Mammary epithelial cell (primary cell): ENCODE results near the gene RUNDC1.

Source experiments
- EZH2 ChIP-seq: IDR thresholded peaks from 2 replicates; pipeline ENCODE4 v1.6.1; 2012; ENCODE audit warnings: low read length, inconsistent platforms, borderline replicate concordance
- TF ChIP-seq, protein P1 (sequence below), 2 donors: IDR thresholded peaks in 1 of 2; conservative IDR thresholded peaks in 1 of 2; 2 replicates each; pipeline ENCODE4 v1.5.1; 2011 to 2012; ENCODE audit warnings: inconsistent platforms in 2 of 2, low read length in 2 of 2, mild to moderate bottlenecking in 2 of 2, control low read depth in 1 of 2, low read depth in 1 of 2; ENCODE audit not compliant: insufficient read depth in 1 of 2; ENCODE audit errors: extremely low read depth in 1 of 2

DNA sequence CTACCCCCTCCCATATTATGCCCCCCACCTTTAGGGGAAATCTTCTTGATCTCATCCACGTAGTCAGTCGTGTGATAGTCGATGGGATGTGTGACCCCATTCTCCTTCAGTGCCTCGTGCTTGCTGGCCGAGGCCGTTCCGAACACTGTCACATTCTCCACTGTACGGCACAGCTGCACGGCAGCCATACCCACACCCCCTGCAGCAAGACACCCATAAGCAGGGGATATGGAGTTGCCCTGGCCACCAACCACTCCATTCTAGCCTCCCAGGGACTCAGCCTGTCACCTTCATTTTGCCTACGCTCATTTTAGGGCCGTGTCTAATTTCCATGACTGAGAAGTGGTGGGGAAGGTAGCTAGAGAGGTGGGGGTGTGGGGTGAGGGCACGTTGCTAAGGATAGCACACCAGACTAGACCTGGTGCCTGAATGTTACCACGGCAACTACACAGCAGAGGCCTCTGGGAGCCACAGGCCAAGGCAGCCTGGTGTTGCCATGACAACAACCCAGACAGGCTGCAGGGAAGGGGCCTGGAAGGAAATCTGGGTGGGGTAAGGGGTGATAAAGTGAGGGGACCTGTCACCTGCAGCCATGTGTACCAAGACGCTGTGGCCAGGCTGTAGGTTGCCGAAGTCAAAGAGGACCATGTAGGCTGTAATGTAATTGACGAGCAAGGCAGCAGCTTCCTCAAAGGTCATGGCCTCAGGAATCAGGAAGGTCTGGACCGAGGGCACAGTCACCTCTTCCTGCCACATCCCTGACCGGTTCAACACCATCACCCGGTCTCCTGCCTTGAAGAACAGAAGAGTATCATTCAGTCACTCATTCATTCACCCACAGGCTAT, 37.9 kb downstream of the RUNDC1 start:
- TF ChIP-seq, protein P1, sequence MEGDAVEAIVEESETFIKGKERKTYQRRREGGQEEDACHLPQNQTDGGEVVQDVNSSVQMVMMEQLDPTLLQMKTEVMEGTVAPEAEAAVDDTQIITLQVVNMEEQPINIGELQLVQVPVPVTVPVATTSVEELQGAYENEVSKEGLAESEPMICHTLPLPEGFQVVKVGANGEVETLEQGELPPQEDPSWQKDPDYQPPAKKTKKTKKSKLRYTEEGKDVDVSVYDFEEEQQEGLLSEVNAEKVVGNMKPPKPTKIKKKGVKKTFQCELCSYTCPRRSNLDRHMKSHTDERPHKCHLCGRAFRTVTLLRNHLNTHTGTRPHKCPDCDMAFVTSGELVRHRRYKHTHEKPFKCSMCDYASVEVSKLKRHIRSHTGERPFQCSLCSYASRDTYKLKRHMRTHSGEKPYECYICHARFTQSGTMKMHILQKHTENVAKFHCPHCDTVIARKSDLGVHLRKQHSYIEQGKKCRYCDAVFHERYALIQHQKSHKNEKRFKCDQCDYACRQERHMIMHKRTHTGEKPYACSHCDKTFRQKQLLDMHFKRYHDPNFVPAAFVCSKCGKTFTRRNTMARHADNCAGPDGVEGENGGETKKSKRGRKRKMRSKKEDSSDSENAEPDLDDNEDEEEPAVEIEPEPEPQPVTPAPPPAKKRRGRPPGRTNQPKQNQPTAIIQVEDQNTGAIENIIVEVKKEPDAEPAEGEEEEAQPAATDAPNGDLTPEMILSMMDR (conservative IDR thresholded peaks at IDR 0.05 in 1 of 2, IDR thresholded peaks at IDR 0.05 in 1 of 2; ENCODE audit: extremely low read depth in 1 of 2, insufficient read depth in 1 of 2, low read depth in 1 of 2, low read length in 2 of 2): no peak
- TF ChIP-seq EZH2: no peak
